Liver (tissue), 3 donors: Measurements from ENCODE around the gene ERC2.

Experiments
- TAF1 ChIP-seq: conservative IDR thresholded peaks from 2 replicates; pipeline ENCODE4 v1.6.1; 2016; ENCODE audit warnings: antibody characterized with exemption, mild to moderate bottlenecking
- YY1 ChIP-seq: IDR thresholded peaks from 2 replicates; pipeline ENCODE4 v1.6.1; 2016; ENCODE audit warnings: antibody characterized with exemption, mild to moderate bottlenecking
- TF ChIP-seq, protein P1 (sequence below): fragments of 150-350 bp; IDR thresholded peaks from 2 replicates; pipeline ENCODE4 v1.5.1; 2017; ENCODE audit warnings: improper control_type of control experiment, low read depth, low read length; ENCODE audit not compliant: missing input control
- TF ChIP-seq, protein P2 (sequence below): IDR thresholded peaks from 2 replicates; pipeline ENCODE4 v1.6.1; 2016; ENCODE audit warnings: antibody characterized with exemption, mild to moderate bottlenecking
- donor health status: healthy.
- donor health status: healthy.

DNA sequence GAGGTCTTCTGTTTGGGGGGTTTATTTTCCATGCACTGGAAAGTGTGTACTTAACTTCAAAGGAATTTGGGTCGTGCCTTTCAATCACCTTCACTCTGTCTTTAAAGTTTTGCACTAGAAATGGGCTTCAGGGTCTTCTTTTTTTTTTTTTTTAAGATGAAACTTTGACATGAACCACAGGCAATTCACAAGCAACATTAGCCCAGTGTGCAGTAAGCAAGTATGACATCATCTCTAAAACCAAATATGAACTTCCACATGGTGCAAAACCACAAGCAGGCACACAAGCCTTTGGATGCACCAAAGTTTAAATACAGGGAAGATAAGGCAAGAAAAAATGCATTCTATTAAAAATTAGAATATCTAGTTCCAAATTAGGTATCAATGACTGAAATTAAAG, 381.9 kb downstream of the ERC2 start:
- TF ChIP-seq TAF1 (no peak), YY1 (no peak)
- TF ChIP-seq, protein P1, sequence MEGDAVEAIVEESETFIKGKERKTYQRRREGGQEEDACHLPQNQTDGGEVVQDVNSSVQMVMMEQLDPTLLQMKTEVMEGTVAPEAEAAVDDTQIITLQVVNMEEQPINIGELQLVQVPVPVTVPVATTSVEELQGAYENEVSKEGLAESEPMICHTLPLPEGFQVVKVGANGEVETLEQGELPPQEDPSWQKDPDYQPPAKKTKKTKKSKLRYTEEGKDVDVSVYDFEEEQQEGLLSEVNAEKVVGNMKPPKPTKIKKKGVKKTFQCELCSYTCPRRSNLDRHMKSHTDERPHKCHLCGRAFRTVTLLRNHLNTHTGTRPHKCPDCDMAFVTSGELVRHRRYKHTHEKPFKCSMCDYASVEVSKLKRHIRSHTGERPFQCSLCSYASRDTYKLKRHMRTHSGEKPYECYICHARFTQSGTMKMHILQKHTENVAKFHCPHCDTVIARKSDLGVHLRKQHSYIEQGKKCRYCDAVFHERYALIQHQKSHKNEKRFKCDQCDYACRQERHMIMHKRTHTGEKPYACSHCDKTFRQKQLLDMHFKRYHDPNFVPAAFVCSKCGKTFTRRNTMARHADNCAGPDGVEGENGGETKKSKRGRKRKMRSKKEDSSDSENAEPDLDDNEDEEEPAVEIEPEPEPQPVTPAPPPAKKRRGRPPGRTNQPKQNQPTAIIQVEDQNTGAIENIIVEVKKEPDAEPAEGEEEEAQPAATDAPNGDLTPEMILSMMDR, result no peak
- TF ChIP-seq, protein P2, sequence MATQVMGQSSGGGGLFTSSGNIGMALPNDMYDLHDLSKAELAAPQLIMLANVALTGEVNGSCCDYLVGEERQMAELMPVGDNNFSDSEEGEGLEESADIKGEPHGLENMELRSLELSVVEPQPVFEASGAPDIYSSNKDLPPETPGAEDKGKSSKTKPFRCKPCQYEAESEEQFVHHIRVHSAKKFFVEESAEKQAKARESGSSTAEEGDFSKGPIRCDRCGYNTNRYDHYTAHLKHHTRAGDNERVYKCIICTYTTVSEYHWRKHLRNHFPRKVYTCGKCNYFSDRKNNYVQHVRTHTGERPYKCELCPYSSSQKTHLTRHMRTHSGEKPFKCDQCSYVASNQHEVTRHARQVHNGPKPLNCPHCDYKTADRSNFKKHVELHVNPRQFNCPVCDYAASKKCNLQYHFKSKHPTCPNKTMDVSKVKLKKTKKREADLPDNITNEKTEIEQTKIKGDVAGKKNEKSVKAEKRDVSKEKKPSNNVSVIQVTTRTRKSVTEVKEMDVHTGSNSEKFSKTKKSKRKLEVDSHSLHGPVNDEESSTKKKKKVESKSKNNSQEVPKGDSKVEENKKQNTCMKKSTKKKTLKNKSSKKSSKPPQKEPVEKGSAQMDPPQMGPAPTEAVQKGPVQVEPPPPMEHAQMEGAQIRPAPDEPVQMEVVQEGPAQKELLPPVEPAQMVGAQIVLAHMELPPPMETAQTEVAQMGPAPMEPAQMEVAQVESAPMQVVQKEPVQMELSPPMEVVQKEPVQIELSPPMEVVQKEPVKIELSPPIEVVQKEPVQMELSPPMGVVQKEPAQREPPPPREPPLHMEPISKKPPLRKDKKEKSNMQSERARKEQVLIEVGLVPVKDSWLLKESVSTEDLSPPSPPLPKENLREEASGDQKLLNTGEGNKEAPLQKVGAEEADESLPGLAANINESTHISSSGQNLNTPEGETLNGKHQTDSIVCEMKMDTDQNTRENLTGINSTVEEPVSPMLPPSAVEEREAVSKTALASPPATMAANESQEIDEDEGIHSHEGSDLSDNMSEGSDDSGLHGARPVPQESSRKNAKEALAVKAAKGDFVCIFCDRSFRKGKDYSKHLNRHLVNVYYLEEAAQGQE, result no peak
